Measurements from ENCODE around the gene USP31. TPM values are rescaled to one million over a fixed set of nuclear protein-coding genes. Genes with fewer than 3 reads are reported as not detected.

Gene USP31
- total and polyA plus RNA-seq, 2 donors from 2014 or later = 3.5 to 19.7 TPM

DNA sequence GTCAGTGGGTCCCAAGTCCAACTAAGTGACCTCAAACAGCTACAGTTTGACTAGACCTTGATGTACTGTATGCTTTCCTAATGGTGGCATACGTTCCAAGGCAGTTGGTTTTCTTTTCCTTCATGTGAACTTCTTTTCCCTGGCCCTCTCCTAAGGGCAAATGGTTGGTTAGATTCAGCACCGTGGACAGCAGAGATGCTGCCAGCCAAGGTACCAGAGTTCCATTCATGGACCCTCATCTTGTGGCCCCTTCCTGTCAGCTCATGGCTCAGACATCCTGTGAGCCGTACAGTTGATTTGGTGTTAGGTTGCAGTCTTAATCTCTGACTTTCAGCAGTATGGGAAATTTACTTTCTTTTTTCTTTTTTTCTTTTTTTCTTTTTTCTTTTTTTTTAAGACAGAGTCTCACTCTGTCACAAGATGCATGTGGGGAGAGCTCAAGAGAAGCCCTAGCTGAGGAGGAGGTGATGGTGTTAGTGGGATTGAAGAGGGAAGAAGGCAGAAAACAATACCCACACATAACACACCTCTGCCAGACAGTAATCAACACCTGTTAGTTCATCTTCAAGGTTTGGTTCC, 122.4 kb downstream of the USP31 start:
- no peak for FAIRE-seq
- intact Hi-C loops (cut with DNase I) = no loop called here
- peak in 4 of 5 donors; percentile 74 to 94 (median 91) for DNase-seq
- Histone ChIP-seq H3K27me3 (ENCODE audit: control insufficient read depth, insufficient read depth, low read length) (no peaks in the 10 kb centered on the region), H3K27ac (ENCODE audit: low read depth in 2 of 2, low read length in 2 of 2) (no peak overlapping the region), H3K4me3 (ENCODE audit: low read length in 3 of 3) (no peak overlapping the region), H3K9ac (ENCODE audit: low read length in 3 of 3) (no peak overlapping the region), H3K9me3 (ENCODE audit: control insufficient read depth in 2 of 3, insufficient read depth in 1 of 3, low read length in 3 of 3) (no peaks in the 10 kb centered on the region), H3K36me3 (ENCODE audit: control insufficient read depth in 2 of 3, insufficient read depth in 3 of 3, low read length in 3 of 3) (no peaks in the 10 kb centered on the region), H3K4me1 (ENCODE audit: control insufficient read depth in 2 of 3, insufficient read depth in 2 of 3, low read depth in 1 of 3, low read length in 3 of 3) (no peaks in the 10 kb centered on the region)
- TF ChIP-seq, protein P1, sequence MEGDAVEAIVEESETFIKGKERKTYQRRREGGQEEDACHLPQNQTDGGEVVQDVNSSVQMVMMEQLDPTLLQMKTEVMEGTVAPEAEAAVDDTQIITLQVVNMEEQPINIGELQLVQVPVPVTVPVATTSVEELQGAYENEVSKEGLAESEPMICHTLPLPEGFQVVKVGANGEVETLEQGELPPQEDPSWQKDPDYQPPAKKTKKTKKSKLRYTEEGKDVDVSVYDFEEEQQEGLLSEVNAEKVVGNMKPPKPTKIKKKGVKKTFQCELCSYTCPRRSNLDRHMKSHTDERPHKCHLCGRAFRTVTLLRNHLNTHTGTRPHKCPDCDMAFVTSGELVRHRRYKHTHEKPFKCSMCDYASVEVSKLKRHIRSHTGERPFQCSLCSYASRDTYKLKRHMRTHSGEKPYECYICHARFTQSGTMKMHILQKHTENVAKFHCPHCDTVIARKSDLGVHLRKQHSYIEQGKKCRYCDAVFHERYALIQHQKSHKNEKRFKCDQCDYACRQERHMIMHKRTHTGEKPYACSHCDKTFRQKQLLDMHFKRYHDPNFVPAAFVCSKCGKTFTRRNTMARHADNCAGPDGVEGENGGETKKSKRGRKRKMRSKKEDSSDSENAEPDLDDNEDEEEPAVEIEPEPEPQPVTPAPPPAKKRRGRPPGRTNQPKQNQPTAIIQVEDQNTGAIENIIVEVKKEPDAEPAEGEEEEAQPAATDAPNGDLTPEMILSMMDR (IDR thresholded peaks at IDR 0.05; ENCODE audit: borderline replicate concordance, extremely low read depth, insufficient read depth) = no peak

DNA sequence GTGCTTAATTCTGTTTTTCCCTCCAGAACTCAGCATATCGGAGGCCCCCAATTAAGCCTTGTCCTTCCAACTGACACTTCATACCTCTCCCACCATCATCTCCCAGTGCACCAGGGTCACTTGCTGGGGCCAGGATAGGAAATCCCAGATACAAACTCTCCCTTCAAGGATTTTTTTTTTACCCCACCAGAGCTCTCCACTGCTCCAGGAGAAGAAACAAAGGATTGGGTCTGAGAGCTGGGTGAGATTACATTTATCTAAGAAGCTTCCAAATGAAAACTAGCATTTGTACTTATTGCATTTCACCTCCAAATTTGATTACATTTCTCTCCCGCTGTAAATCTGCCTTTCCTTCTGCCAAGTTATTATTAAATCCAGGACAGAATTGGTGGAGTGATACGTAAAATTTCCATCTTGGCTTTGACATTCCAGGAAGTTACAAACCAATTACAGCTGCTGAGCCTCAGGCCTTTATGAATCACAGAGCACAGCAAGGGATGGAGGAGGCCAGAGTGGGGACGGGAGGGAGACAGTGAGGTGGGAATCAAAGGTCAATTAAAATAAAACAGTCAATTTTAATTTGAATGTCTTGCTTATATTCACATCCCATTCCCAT, 123.5 kb downstream of the USP31 start:
- Histone ChIP-seq H3K9ac (ENCODE audit: low read length in 3 of 3) (no peak overlapping the region), H3K9me3 (ENCODE audit: control insufficient read depth in 2 of 3, insufficient read depth in 1 of 3, low read length in 3 of 3) (no peaks in the 10 kb centered on the region), H3K4me3 (ENCODE audit: low read length in 3 of 3) (no peak overlapping the region), H3K27me3 (ENCODE audit: control insufficient read depth, insufficient read depth, low read length) (no peaks in the 10 kb centered on the region), H3K4me1 (ENCODE audit: control insufficient read depth in 2 of 3, insufficient read depth in 2 of 3, low read depth in 1 of 3, low read length in 3 of 3) (no peaks in the 10 kb centered on the region), H3K36me3 (ENCODE audit: control insufficient read depth in 2 of 3, insufficient read depth in 3 of 3, low read length in 3 of 3) (no peaks in the 10 kb centered on the region), H3K27ac (ENCODE audit: low read depth in 2 of 2, low read length in 2 of 2) (no peak overlapping the region)
- FAIRE-seq (no peak), DNase-seq (peak in 1 of 5 donors; percentile 7)
- TF ChIP-seq, protein P1 (IDR thresholded peaks at IDR 0.05; ENCODE audit: borderline replicate concordance, extremely low read depth, insufficient read depth) = no peak
- intact Hi-C loops (cut with DNase I) = no loop called here

DNA sequence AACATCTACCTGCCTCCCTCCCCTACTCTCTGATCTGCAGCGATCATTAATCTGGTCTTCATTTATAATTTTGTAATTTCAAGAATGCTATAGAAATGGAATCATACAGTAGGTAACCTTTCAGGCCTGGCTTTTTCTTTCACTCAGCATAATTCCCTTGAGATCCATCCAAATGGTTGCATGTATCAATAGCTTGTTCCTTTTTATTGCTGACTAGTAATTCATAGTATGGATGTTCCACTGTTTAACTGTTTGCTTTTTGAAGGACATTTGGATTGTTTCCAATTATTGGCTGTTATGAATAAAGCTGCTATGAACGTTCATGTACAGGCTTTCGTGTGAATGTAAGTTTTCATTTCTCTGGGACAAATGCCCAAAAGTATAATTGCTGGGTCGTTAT, 125.2 kb downstream of the USP31 start:
- Histone ChIP-seq H3K4me1 (ENCODE audit: control insufficient read depth in 2 of 3, insufficient read depth in 2 of 3, low read depth in 1 of 3, low read length in 3 of 3) (no peaks in the 10 kb centered on the region), H3K27me3 (ENCODE audit: control insufficient read depth, insufficient read depth, low read length) (no peaks in the 10 kb centered on the region), H3K9me3 (ENCODE audit: control insufficient read depth in 2 of 3, insufficient read depth in 1 of 3, low read length in 3 of 3) (no peaks in the 10 kb centered on the region), H3K4me3 (ENCODE audit: low read length in 3 of 3) (no peak overlapping the region), H3K36me3 (ENCODE audit: control insufficient read depth in 2 of 3, insufficient read depth in 3 of 3, low read length in 3 of 3) (no peaks in the 10 kb centered on the region), H3K9ac (ENCODE audit: low read length in 3 of 3) (no peak overlapping the region), H3K27ac (ENCODE audit: low read depth in 2 of 2, low read length in 2 of 2) (no peak overlapping the region)
- intact Hi-C loops (cut with DNase I) = no loop called here
- FAIRE-seq = no peak
- TF ChIP-seq, protein P1 (IDR thresholded peaks at IDR 0.05; ENCODE audit: borderline replicate concordance, extremely low read depth, insufficient read depth) = no peak
- no peak for DNase-seq

Measured in kidney (tissue), 14 donors.